GM19043 (cell line): Measurements from ENCODE around the gene RTTN.
"Not testable (repeated sequence)": the region's sequence is repeated elsewhere in the genome, so short reads cannot be mapped to it uniquely, and the experiment has no call there.

Experiments used
- ATAC-seq: cut with Tn5 transposase; IDR thresholded peaks from one replicate; pipeline ENCODE4 v1.9.1; 2021; ENCODE audit warnings: low read depth; ENCODE audit not compliant: unreplicated experiment

Gene RTTN, protein sequence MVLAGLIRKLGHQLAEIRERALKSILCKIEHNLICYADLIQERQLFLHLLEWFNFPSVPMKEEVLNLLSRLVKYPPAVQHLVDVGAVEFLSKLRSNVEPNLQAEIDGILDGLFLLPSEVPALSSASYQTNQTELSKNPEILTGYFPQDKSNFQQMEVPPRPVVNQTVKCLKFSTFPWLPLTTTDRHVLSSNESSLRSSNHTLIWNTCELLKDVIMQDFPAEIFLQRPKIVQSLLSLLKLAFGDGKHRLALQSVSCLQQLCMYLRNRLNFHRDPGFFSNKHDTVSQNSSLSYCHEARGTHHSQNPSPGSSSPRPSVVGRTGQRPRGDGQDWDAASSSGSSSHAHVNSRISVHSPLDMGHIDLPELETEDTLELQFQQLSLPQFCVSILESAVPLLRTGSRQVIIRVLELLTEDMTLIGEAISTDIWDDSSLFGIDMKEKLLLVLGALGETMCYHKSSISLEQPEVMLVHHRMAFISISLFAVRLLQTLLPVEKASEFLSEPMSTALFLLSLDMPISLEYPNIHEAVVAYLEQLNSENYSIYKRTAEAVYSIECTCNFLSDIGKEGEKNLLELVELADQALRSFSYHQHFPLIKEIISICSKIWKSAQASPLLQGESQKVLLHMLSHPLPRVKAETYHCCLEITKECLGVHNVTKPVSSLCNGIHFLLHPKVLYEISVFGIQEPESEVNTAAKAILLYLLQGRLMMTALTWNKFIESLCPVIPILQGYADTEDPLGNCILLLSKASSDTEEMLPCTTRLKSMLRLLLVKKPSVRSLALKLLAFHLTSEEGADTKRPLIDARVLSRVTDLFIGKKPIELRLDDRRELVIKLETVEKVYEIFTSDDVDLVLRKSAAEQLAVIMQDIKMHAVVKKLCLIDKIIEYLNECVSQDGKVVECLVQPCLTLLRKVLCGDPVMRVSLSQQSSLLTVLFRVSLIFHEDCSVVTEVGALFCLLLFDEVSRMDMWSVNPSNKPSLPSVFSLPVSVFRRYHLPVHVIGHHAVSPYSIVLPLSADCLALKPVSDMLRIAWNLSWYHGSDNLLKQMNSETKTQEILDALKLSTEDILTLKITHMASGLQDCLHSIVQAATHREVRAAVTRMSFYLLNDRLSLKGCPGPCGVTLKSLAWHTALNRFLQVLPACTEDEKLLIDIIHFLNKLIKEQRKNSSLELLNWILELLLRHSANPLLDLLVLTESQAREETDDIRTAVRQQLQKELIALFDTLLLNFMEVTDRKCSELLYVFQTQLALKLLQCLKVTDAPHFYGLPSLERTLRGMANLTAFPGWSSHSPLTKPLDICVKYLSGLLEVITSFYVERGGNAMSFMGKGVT (N-terminal part only)

DNA sequence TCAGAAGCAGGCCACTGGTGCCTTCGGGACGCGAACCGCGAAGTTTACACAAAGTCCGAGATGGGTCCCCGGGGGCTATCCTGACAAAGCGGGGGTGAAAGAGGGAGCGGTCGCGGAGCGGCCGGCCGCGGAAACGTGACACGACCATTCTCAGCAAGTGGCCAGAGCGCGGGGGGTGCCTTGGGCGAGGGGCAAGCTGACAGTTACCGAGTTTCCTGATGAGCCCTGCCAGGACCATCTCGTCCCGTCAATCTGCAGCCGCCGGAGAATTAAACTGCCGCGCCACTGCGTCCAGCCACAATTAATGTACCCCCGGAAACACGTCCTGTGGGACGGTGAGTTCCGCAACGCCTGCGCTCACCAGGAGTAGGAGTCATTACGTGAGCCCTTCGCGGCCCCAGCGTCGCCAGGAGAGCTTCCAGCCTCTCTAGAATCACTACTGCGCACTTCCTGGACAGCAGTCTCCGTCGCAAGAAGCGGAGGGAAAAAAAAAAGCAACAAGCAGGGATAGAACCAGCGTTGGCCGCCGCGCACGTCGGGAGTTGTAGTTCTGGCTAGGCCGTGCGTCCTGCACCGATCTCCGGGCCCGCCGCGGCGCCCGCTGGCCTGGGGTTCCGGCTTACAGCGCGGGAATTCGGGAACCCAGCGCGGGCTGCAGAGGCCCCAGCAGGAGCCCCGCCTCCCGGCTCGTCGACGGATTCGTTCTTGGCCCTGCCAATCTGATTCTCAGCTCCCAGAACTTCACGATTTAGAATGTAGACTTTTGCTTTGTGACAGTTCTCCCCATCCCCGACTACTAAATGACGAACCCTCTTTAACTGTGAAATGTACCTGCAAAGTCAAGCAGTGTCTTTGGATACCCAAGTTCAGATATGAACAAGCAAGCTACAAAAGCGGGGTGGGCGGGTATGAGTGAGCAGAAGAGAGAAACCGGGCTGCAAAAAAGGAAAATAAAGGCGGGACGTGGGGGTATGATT is at the start of gene RTTN:
Gene RTTN, minus strand, starts transcription at position 267 of the 977 bp plus-strand sequence. Its CDS starts 29 bp downstream, at position 238.
- peak; percentile 94 for ATAC-seq

- no peak for ATAC-seq
These were observed 45.3 kb upstream of the RTTN start for GRCh38 chr18:70250781-70251180.

- ATAC-seq = not testable (repeated sequence)
These were observed 44.4 kb upstream of the RTTN start for GRCh38 chr18:70249861-70250260.

GRCh38 chr18:70249118-70249517 is 43.6 kb upstream of the RTTN start:
- no peak for ATAC-seq

DNA sequence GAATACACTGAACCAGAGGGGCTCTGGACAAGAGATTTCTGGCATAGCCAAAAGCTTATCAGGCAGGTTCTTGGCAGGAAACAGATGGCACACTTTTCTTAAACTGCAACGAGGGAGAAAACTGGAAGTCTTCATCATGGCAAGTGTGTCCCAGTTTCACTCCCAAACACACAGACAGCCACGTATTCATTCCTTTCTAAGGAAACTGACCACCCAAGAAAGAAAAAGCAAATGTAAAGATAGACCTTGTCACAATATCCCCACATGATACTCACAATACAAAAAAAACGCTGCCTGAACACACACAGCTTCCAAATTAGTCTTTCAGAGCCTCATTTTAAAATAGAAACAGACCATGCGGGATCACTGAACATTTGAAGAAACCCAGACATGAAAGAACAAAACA is 40.6 kb upstream of the RTTN start:
- no peak for ATAC-seq

DNA sequence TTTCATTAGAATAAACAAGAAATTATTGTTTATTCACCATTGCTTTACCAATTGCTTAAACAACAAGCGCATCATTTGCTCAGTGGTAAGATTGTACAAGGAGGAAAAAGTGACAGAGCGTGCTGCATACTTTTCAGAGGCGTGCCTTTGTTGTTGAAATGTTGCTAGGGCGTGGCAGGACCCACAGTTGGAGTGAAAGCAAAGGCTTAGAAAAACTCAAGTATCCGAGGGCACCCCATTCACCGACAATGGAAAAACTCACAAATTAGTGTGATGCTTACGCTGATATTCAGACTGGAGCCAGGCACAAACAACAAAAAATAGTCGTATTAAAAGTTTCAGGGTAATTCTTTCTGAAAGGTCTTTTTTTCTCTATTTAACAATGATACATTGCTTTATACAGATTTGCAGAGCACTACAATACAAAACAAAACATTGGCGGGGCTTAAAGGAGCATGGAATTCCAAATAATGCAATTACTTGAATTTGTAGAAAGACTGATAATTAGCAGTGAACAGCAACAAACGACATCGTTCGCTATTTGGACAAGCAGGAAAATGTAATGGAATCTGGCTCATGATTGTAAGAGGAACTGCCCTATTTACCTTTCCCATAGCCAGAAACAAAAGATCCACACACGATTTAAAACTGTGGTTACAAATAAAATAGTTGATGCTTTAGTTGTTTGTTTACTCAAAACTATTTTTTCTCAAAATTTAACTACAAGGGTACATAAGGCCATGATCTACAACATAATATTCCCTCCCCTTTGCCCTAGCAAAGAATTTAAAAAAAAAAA is 37.8 kb upstream of the RTTN start:
- ATAC-seq = no peak

- not testable (repeated sequence) for ATAC-seq
These were observed 31.4 kb upstream of the RTTN start for GRCh38 chr18:70236921-70237320.

GRCh38 chr18:70235478-70235877 is 30.0 kb upstream of the RTTN start:
- no peak for ATAC-seq

- no peak for ATAC-seq
These were observed 29.4 kb upstream of the RTTN start for GRCh38 chr18:70234667-70235459.

- ATAC-seq = no peak
These were observed 28.5 kb upstream of the RTTN start for GRCh38 chr18:70233974-70234373.

GRCh38 chr18:70232261-70232660 is 26.8 kb upstream of the RTTN start:
- ATAC-seq = no peak

- no peak for ATAC-seq
These were observed 24.2 kb upstream of the RTTN start for GRCh38 chr18:70229639-70230038.

GRCh38 chr18:70228536-70228935 is 23.0 kb upstream of the RTTN start:
- ATAC-seq = no peak

DNA sequence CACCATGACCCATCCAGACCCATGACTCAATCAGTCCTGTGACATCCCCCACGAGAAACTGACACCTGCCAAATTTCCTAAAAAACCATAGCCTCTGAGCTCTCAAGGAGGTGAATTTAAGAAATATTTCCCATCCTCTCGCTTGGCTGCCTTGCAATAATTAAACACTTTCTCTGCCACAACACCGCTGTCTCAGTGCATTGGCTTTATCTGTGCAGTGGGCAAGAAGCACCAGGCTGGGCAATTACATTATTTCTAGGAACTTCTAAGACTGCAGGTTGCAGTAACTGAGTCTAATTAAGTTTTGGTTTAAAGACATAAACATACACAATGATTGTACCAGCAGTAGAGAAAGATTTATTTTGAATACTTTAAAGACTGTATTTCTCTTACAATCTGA is 22.0 kb upstream of the RTTN start:
- no peak for ATAC-seq

DNA sequence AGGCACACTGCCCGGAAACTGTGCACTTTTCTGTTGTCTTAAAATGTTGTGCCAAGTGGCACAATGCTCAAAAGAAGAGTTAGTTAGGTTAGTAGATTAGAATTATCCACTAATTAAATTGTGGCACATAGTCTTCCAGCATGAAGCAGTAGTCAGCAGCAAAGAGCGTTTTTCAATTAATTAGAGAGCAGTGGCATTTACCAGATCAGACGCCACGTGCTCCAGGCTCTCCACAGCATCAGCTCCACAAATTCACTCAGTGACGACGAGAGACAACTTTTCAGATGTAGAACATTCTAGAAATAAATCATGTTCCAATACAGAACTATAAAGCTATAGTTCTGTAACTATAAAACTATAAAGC is 16.4 kb upstream of the RTTN start:
- ATAC-seq = no peak

GRCh38 chr18:70221156-70221914 is 15.8 kb upstream of the RTTN start:
- ATAC-seq = no peak

DNA sequence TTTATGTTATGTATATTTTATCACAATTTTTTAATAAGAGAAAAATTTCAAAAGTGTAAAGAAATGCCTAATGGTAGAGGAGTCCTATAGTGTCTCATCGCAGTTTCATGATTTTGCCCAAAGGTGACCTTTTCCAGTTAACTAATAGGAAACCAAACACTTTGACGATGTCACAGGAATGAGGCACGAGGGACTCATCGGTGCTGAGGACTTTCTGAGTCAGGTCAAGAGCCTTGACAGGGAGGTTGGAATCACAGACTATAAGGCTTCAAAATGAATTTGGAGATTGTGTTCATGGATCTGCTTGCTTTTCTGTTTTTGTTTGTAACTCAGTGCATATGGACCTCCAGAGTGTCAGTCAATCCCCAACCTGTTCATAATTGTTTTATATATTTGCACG is 15.1 kb upstream of the RTTN start:
- ATAC-seq = no peak
